Measurements from ENCODE around the gene CYP4F22. TPM values are rescaled to one million over a fixed set of nuclear protein-coding genes. Genes with fewer than 3 reads are reported as not detected.
"Not testable (repeated sequence)": the region's sequence is repeated elsewhere in the genome, so short reads cannot be mapped to it uniquely, and the experiment has no call there.

The CYP4F22 gene
- total RNA-seq, 1 donor from 2014 or later = not detected

- no peak overlapping the region for H3K4me3 Mint-ChIP-seq
- H3K9me3 Mint-ChIP-seq = peaks cover 9% of the 10 kb centered on the region
- no peaks in the 10 kb centered on the region for H4K20me1 ChIP-seq (ENCODE audit: low read depth)
These were observed 81.6 kb downstream of the CYP4F22 start for GRCh38 chr19:15589760-15590451.

DNA sequence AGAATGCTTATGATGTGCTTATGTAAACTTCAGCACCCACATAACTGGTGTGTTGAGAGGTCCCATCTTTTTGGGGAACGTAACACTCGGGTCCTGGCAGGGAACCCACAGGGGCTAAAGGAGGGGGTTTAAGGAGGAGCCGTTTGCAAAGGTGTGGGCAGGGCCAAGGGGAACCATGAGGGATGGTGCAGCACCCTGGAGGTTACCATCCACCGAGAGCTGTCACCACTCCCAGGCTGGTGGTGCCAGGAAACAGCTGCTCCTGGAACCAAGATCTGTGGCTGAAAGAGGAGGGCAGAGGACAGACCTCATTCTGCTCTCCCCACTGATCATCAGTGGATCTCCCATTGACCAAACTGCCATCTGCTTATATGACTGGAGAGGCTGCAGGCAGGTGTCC, 83.5 kb downstream of the CYP4F22 start:
- H3K4me3 ChIP-seq = no peak overlapping the region
- H3K4me1 ChIP-seq = no peaks in the 10 kb centered on the region
- peaks cover 6% of the 10 kb centered on the region for H3K9me3 ChIP-seq (ENCODE audit: low read depth)
- peaks cover 4% of the 10 kb centered on the region for H3K27me3 Mint-ChIP-seq (ENCODE audit: insufficient read depth, low read depth)
- H3K79me2 ChIP-seq (ENCODE audit: low read depth) = no peaks in the 10 kb centered on the region
- no peak overlapping the region for H3K27ac Mint-ChIP-seq
- no peaks in the 10 kb centered on the region for H3F3A ChIP-seq (ENCODE audit: low read depth)
- H3K9ac ChIP-seq = no peak overlapping the region
- no peak overlapping the region for H3K27ac ChIP-seq
- no peaks in the 10 kb centered on the region for H3K4me1 Mint-ChIP-seq
- H3K27me3 ChIP-seq = no peaks in the 10 kb centered on the region
- peaks cover 12% of the 10 kb centered on the region for H3K9me3 Mint-ChIP-seq
- no peak overlapping the region for H3K4me3 Mint-ChIP-seq
- no peak overlapping the region for H2AFZ ChIP-seq (replicated peaks)
- DNase-seq (ENCODE audit: low spot score) = no peak
- no peak for TF ChIP-seq EZH2phosphoT487 (IDR thresholded peaks at IDR 0.05)
- TF ChIP-seq CTCF (IDR thresholded peaks at IDR 0.05) = no peak
- TF ChIP-seq EZH2 (IDR thresholded peaks at IDR 0.05) = no peak
- no peaks in the 10 kb centered on the region for H4K20me1 ChIP-seq (ENCODE audit: low read depth)
- H3K36me3 ChIP-seq = no peaks in the 10 kb centered on the region
- H3K36me3 Mint-ChIP-seq = no peaks in the 10 kb centered on the region
- no peak overlapping the region for H3K4me2 ChIP-seq

More at GRCh38 chr19:15589760-15590451, 81.6 kb downstream of the CYP4F22 start:
- H3K27me3 Mint-ChIP-seq (ENCODE audit: insufficient read depth, low read depth) = peaks cover 8% of the 10 kb centered on the region
- H3K36me3 Mint-ChIP-seq = no peaks in the 10 kb centered on the region
- TF ChIP-seq CTCF (IDR thresholded peaks at IDR 0.05) (no peak), EZH2phosphoT487 (IDR thresholded peaks at IDR 0.05) (no peak), EZH2 (IDR thresholded peaks at IDR 0.05) (no peak)
- Histone ChIP-seq H3K9me3 (ENCODE audit: low read depth) (peaks cover 3% of the 10 kb centered on the region), H2AFZ (replicated peaks) (no peak overlapping the region), H3K9ac (no peak overlapping the region), H3K36me3 (no peaks in the 10 kb centered on the region), H3F3A (ENCODE audit: low read depth) (no peaks in the 10 kb centered on the region), H3K79me2 (ENCODE audit: low read depth) (no peaks in the 10 kb centered on the region), H3K27me3 (no peaks in the 10 kb centered on the region), H3K4me3 (no peak overlapping the region), H3K4me1 (no peaks in the 10 kb centered on the region), H3K4me2 (no peak overlapping the region), H3K27ac (no peak overlapping the region)
- no peak for DNase-seq (ENCODE audit: low spot score)
- no peaks in the 10 kb centered on the region for H3K4me1 Mint-ChIP-seq
- H3K27ac Mint-ChIP-seq = no peak overlapping the region

DNA sequence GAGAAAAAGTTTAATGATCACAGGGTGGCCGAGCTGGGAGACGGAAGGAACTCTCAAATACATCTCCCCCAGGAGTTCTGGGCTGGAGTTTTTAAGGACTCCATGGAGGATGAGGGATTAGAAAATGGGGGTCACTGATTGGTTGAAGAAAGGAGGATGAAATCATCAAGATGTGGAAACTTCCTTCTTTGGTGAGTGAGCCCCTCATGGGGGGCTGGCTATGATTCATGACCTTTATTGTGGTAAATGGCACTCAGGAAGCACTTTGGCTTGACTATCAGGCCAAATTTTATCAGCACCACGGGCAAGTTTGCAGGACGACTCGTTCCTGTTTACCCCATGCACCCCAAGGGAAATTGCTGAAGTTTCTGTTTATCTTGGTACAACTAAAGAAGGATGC, 84.2 kb downstream of the CYP4F22 start:
- not testable (repeated sequence) for H3K4me3 ChIP-seq; H3K9me3 ChIP-seq (ENCODE audit: low read depth); H3K27ac ChIP-seq; H3K27ac Mint-ChIP-seq; H3K4me2 ChIP-seq; H3K9ac ChIP-seq; H3K4me1 ChIP-seq; DNase-seq (ENCODE audit: low spot score); H3K36me3 Mint-ChIP-seq; H3K27me3 Mint-ChIP-seq (ENCODE audit: insufficient read depth, low read depth); H3K27me3 ChIP-seq; H3K36me3 ChIP-seq; H3K4me1 Mint-ChIP-seq; H4K20me1 ChIP-seq (ENCODE audit: low read depth); H3K79me2 ChIP-seq (ENCODE audit: low read depth); H3K4me3 Mint-ChIP-seq; H3F3A ChIP-seq (ENCODE audit: low read depth); H2AFZ ChIP-seq (replicated peaks)
- peaks cover 12% of the 10 kb centered on the region for H3K9me3 Mint-ChIP-seq

- DNase-seq (ENCODE audit: low spot score); H2AFZ ChIP-seq (replicated peaks); H3K36me3 Mint-ChIP-seq; H3K27ac Mint-ChIP-seq; H3K79me2 ChIP-seq (ENCODE audit: low read depth); H3K9ac ChIP-seq; H3K27ac ChIP-seq; H3K4me3 Mint-ChIP-seq; H3K4me1 Mint-ChIP-seq; H3K27me3 ChIP-seq; H3K9me3 ChIP-seq (ENCODE audit: low read depth); H3K4me1 ChIP-seq; H4K20me1 ChIP-seq (ENCODE audit: low read depth); H3K4me3 ChIP-seq; H3K36me3 ChIP-seq; H3K4me2 ChIP-seq; H3F3A ChIP-seq (ENCODE audit: low read depth); H3K27me3 Mint-ChIP-seq (ENCODE audit: insufficient read depth, low read depth): not testable (repeated sequence)
- H3K9me3 Mint-ChIP-seq = peaks cover 12% of the 10 kb centered on the region
These were observed 85.4 kb downstream of the CYP4F22 start for GRCh38 chr19:15593766-15594165.

All from neural progenitor cell (in vitro differentiated cells).